ENCODE data around the gene YPEL5. TPM values are rescaled to one million over a fixed set of nuclear protein-coding genes. Genes with fewer than 3 reads are reported as not detected.

Gene YPEL5
- total and polyA plus RNA-seq, 10 of the 15 experiments (the other 5 are each of a cell fraction or from before 2014, with no cell fraction given), result 18.8 to 47.3 (median 21.7) TPM

- SMC1A ChIA-PET (ENCODE audit: uncharacterized antibody, unreplicated experiment), result interaction anchor here (1.0 to 1.2 kb wide), 2 partner anchors 29 to 499 kb away, joined by 3 to 6 read pairs; no protein-coding TSS in a partner anchor
- Histone ChIP-seq H3K9me3 (replicated peaks; ENCODE audit: control insufficient read depth, insufficient read depth, low read length) (no peaks in the 10 kb centered on the region), H3K4me3 (no peak overlapping the region), H3K4me1 (ENCODE audit: control insufficient read depth, insufficient read depth, low read length) (no peaks in the 10 kb centered on the region), H3K36me3 (ENCODE audit: control insufficient read depth in 2 of 2, insufficient read depth in 2 of 2, low read length in 1 of 2) (no peaks in the 10 kb centered on the region), H3K27me3 (replicated peaks in 1 of 2; ENCODE audit: control insufficient read depth in 2 of 2, insufficient read depth in 2 of 2, low read length in 1 of 2) (no peaks in the 10 kb centered on the region), H4K20me1 (ENCODE audit: control insufficient read depth, insufficient read depth) (no peaks in the 10 kb centered on the region), H2AFZ (ENCODE audit: control insufficient read depth, low read depth, low read length) (no peak overlapping the region), H3K4me2 (ENCODE audit: control insufficient read depth, insufficient read depth) (no peak overlapping the region), H3K79me2 (ENCODE audit: control insufficient read depth, insufficient read depth, low read length) (no peaks in the 10 kb centered on the region), H3K9ac (ENCODE audit: control insufficient read depth, insufficient read depth, low read length) (no peak overlapping the region), H3K27ac (ENCODE audit: control insufficient read depth, insufficient read depth) (no peak overlapping the region)
- FAIRE-seq, result no peak
- TF ChIP-seq, protein P1, sequence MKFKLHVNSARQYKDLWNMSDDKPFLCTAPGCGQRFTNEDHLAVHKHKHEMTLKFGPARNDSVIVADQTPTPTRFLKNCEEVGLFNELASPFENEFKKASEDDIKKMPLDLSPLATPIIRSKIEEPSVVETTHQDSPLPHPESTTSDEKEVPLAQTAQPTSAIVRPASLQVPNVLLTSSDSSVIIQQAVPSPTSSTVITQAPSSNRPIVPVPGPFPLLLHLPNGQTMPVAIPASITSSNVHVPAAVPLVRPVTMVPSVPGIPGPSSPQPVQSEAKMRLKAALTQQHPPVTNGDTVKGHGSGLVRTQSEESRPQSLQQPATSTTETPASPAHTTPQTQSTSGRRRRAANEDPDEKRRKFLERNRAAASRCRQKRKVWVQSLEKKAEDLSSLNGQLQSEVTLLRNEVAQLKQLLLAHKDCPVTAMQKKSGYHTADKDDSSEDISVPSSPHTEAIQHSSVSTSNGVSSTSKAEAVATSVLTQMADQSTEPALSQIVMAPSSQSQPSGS (IDR thresholded peaks at IDR 0.05; ENCODE audit: low read length), result no peak
- TF ChIP-seq, protein P2, sequence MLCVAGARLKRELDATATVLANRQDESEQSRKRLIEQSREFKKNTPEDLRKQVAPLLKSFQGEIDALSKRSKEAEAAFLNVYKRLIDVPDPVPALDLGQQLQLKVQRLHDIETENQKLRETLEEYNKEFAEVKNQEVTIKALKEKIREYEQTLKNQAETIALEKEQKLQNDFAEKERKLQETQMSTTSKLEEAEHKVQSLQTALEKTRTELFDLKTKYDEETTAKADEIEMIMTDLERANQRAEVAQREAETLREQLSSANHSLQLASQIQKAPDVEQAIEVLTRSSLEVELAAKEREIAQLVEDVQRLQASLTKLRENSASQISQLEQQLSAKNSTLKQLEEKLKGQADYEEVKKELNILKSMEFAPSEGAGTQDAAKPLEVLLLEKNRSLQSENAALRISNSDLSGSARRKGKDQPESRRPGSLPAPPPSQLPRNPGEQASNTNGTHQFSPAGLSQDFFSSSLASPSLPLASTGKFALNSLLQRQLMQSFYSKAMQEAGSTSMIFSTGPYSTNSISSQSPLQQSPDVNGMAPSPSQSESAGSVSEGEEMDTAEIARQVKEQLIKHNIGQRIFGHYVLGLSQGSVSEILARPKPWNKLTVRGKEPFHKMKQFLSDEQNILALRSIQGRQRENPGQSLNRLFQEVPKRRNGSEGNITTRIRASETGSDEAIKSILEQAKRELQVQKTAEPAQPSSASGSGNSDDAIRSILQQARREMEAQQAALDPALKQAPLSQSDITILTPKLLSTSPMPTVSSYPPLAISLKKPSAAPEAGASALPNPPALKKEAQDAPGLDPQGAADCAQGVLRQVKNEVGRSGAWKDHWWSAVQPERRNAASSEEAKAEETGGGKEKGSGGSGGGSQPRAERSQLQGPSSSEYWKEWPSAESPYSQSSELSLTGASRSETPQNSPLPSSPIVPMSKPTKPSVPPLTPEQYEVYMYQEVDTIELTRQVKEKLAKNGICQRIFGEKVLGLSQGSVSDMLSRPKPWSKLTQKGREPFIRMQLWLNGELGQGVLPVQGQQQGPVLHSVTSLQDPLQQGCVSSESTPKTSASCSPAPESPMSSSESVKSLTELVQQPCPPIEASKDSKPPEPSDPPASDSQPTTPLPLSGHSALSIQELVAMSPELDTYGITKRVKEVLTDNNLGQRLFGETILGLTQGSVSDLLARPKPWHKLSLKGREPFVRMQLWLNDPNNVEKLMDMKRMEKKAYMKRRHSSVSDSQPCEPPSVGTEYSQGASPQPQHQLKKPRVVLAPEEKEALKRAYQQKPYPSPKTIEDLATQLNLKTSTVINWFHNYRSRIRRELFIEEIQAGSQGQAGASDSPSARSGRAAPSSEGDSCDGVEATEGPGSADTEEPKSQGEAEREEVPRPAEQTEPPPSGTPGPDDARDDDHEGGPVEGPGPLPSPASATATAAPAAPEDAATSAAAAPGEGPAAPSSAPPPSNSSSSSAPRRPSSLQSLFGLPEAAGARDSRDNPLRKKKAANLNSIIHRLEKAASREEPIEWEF (IDR thresholded peaks at IDR 0.05; ENCODE audit: insufficient replicate concordance, low read depth, low read length), result no peak
- no peak for TF ChIP-seq USF2 (IDR thresholded peaks at IDR 0.05; ENCODE audit: borderline replicate concordance, low read depth, low read length)
- TF ChIP-seq MYB (IDR thresholded peaks at IDR 0.05; ENCODE audit: borderline replicate concordance, low read depth, low read length), result no peak
- no peak for TF ChIP-seq EED (IDR thresholded peaks at IDR 0.05; ENCODE audit: low read depth)
- no peak for TF ChIP-seq RBBP5 (conservative IDR thresholded peaks at IDR 0.05)
- TF ChIP-seq SRF (IDR thresholded peaks at IDR 0.05; ENCODE audit: low read depth in 2 of 2, low read length in 2 of 2), result no peak
- TF ChIP-seq, protein P3, sequence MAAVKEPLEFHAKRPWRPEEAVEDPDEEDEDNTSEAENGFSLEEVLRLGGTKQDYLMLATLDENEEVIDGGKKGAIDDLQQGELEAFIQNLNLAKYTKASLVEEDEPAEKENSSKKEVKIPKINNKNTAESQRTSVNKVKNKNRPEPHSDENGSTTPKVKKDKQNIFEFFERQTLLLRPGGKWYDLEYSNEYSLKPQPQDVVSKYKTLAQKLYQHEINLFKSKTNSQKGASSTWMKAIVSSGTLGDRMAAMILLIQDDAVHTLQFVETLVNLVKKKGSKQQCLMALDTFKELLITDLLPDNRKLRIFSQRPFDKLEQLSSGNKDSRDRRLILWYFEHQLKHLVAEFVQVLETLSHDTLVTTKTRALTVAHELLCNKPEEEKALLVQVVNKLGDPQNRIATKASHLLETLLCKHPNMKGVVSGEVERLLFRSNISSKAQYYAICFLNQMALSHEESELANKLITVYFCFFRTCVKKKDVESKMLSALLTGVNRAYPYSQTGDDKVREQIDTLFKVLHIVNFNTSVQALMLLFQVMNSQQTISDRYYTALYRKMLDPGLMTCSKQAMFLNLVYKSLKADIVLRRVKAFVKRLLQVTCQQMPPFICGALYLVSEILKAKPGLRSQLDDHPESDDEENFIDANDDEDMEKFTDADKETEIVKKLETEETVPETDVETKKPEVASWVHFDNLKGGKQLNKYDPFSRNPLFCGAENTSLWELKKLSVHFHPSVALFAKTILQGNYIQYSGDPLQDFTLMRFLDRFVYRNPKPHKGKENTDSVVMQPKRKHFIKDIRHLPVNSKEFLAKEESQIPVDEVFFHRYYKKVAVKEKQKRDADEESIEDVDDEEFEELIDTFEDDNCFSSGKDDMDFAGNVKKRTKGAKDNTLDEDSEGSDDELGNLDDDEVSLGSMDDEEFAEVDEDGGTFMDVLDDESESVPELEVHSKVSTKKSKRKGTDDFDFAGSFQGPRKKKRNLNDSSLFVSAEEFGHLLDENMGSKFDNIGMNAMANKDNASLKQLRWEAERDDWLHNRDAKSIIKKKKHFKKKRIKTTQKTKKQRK (IDR thresholded peaks at IDR 0.05; ENCODE audit: low read depth, low read length), result no peak
- no peak for TF ChIP-seq EP300 (IDR thresholded peaks at IDR 0.05; ENCODE audit: borderline replicate concordance in 1 of 2, control insufficient read depth in 1 of 2, low read depth in 2 of 2, low read length in 2 of 2)
- in situ Hi-C loops (cut with MboI), result no loop called here
- POLR2A ChIA-PET, result no interaction called here
- intact Hi-C loops (cut with micrococcal nuclease; ENCODE audit: unreplicated experiment), result no loop called here
- CTCF ChIA-PET, result interaction anchor here (1.1 kb wide), 1 partner anchor 30 kb away, joined by 3 read pairs; no protein-coding TSS in a partner anchor
- 34% methylated on average over 7 of the region's 7 CpGs for WGBS (ENCODE audit: insufficient coverage, insufficient replicate concordance, low lambda C conversion rate, missing lambda C conversion rate)
- BruUV-seq (replicated peaks), result no TSS peak
- RAD21 ChIA-PET (ENCODE audit: unreplicated experiment), result no interaction called here
- no peak for ATAC-seq
- no peak for DNase-seq (ENCODE audit: low read depth, low spot score)
Measured at GRCh38 chr2:30194421-30194820, 47.6 kb downstream of the YPEL5 start.

All from GM12878 (cell line).